ENCODE measurements around the gene TRABD2B.
"Not testable (repeated sequence)": the region's sequence is repeated elsewhere in the genome, so short reads cannot be mapped to it uniquely, and the experiment has no call there.

TRABD2B gene

DNA sequence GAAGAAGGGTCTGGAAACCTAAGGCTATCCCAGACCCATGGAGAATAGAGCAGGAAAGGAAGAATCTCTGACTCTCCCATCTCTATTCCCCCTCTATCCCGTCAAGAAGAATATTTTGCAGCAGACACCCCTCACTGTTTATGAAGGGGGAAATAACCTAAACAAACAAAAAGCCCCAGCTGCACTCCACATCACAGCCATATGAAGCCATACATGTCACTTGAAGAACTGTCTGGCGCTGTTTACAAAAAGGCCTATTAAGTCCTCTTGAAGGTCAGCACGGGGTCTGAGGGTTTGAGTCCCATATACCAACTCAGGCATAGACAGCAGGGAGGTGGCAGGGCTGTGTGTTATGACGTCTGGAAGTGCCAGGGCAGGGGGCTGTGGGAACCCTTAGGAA lies 31.4 kb downstream of the TRABD2B start:
- DNase-seq: no peak

DNA sequence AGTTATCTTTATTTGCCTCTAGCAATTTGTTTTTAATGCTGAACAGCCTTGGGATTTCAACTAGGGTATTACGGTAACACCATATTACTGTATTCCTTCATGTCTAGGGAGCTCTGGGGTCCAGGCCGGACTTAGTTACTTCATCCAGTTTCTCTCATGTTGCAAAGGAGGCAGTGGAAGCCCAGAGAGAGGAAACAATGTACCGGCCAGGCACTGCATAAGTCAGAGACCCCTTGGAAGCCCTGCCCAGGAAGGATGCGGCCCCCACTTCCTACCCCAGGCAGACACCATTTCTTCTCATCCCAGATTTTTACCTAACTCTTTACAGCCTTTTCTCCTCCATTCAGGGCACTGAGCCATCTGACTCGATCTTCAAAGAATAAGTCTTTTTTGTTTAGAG lies 32.5 kb downstream of the TRABD2B start:
- no peak for DNase-seq

DNA sequence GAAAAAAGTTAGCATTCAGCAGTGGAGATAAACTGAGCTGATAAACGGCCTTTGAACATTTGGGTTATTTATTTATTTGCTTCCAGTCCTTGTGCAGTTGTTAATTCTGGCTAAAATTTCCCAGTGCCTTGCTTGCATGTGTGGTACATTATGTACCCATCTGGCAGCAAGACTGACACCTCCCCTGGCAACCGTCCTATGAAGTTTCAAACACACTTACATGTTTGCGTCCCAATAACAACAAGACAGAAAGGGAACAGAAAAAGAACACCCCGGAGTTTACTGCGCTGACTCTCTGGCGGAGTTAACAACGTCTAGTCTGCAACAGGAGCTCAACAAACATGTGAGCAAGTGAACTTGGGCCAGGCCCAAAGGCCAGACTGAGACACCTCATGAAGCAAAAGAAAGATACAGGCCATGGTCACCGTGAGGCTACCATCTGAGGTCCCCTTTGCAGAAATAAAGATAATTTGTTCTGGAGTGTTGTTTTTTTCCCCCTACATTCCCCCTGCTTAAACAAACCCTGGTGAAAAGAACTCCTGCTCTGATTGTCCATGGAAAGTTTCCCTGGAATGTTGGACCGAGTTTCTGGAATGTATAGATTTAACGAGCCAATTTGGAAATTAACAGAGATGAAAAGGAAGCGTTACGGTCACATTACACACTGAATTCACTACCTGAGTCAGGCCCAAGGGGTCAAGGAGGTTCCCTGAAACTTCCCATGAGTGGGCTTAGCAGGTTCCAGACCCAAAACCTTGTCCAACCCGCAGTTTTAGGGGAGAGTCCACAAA lies 33.4 kb downstream of the TRABD2B start:
- no peak for DNase-seq

DNA sequence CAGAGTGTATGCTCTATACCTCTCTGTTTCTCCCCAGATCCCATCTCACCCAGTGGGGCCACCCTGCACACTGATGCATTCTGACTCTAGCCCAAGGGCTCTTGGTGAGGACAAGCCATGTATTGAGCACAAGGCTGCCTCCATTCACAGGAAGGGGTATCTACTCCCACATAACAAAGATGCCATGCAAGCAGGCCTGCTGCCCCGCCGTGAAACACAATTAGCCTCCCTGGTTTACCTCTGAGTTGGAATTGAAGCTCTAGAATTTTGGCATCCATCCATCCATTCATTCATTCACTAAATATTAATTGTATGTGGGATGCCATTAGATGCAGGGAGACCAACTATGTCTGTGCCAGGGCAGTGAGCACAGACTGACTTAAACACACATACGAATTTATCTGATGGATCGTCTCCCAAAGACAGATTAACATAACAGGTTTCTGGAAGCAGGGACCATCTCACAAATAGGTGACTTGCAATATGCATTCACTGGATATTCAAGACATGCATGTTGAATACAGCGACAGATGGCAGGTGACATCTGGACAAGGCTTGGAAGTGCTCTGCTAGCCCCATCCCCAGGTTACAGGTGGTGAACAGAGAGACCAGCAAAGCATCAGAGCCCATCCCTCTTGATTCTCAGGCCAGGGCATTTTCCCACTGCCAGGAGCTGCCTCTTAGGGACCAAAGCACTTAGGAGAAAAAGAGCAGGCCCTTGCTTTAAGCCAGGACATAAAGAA lies 34.3 kb downstream of the TRABD2B start:
- no peak for DNase-seq

DNA sequence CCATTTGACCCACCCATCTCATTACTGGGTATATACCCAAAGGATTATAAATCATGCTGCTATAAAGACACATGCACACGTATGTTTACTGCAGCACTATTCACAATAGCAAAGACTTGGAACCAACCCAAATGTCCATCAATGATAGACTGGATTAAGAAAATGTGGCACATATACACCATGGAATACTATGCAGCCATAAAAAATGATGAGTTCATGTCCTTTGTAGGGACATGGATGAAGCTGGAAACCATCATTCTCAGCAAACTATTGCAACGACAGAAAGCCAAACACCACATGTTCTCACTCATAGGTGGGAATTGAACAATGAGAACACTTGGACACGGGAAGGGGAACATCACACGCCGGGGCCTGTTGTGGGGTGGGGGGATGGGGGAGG lies 35.4 kb downstream of the TRABD2B start:
- not testable (repeated sequence) for DNase-seq

DNA sequence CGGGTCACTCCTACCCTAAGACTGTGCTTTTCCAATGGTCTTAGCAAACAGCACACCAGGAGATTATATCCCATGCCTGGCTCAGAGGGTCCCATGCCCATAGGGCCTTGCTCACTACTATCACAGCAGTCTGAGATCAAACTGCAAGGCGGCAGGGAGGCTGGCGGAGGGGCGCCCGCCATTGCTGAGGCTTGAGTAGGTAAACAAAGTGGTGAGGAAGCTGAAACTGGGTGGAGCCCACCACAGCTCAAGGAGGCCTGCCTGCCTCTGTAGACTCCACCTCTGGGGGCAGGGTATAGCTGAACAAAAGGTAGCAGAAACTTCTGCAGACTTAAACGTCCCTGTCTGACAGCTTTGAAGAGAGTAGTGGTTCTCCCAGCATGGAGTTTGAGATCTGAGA lies 40.7 kb downstream of the TRABD2B start:
- not testable (repeated sequence) for DNase-seq

DNA sequence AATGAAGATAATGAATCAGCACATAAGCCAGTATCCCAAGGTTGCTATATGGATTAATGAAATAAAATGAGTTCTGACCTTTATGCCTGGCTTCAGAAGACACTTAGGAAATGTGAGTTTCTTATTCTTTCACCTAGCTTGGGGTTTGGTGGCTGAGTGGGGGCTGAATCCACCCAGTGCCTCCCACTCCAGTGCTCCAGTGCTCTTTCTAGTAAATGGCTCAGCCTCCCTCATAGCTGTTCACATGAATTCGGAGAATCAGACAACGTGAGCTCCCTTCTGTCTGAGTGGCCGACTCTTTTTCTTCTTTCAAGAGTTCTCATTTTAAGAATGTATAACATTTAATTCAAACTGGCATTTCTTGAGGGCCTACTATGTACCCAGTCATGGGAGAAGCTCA lies 43.5 kb downstream of the TRABD2B start:
- no peak for DNase-seq

DNA sequence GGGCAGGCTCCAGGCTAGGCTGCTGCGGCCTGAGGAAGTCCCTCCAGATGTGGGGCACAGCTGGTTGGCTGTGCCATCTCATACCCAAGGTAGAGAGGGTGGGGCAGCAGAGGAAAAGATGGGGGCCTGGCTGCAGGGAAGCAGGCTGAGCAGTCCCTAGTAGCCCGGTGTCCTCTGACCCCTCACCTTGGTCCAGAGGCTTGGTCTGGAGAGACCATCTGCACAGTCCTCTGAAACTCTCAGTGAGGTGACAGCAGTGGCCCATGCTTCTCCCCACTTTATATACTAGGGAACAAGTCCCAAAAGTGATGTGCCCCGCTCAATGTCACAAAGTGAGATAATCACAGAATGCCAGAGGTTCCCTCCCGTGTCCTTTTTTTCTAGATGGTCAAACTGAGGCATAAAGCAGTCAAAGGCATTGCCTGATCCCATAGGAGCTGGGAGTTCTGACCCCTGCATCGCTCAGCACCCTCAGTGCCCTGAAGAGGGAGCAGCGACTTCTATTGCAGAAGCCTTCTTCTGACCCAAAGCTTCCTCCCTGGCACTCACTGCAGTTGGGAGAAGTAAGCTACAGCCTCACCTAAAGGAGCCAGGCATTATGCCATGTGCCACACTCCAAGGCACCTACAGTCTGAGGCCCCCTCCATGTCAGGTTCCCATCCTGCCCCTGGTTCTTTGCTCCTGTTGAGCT lies 45.5 kb downstream of the TRABD2B start:
- no peak for DNase-seq

DNA sequence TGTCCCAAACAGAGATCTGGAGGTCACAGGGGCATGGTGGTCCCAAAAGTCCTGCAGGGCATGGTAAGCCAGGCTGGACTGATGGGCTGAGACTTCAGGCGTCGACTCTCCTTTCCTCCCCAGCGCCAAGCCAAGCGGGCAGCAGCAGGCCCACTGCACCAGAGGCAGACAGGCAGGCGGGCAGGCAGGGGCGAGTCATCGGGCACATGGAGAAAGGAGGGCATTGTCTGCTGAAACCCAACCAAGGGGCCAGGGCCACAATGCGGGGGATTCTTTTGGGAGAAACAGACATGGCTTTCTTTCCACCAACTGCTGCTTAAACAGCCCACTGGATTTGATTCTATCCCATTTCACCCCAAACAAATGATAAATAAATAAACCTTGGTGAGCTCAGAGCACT lies 46.2 kb downstream of the TRABD2B start:
- no peak for DNase-seq

DNA sequence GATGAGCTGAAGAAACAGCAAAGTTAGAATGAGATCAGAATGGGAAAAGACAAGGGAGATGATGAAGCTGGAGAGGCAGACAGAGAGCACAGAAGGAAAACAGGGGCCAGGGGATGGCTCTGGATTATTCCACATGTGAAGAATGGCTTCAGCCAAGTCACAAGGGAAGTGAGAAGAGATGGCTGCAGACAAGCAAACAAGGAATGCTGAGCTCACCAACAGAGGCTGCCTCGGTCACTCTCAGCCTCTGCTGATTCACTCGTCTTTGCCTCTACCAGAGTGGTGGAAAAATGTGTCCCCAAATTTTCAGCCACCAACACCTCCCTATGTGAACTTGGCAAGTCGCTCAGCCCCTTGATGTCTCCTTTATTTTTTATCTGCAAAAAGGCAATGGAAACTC lies 46.7 kb downstream of the TRABD2B start:
- DNase-seq: no peak

DNA sequence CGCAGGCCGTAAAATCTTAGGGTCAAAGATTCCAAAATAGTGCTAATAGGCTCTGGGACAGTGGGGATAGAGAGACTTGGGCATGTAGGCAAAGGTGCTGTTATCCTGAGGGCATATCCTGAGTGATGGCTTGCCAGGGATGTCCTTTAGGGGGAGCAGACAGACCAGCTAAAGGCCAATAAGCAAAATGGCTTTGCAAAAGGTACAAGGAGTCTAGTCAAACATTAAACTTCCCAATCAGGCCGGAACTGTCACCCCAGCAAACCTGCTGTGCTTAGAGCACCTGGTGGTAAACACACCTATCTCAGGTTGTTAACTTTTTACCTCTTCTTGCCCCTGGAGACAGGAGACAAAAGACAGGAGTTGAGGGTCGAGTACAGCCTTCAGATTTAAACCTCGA lies 49.1 kb downstream of the TRABD2B start:
- no peak for DNase-seq

DNA sequence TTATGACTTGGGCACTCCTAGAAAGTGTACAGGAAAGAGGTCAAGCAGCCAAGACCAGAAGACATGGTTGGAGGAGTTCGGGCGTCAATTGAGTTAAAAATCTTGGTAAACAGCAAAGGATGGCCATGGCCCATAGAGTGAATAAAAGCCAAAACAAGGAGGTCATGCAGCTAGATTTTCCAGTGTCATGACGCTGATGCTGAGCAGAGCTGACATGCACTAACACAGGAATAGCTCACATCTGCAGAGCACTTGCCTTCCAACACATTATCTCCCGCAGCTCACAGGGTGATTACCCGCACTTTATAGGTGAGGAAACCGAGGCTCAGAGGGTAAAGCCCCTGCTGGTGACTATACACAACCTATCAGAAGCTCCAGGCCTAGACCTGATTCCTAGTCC lies 49.7 kb downstream of the TRABD2B start:
- DNase-seq: no peak

DNA sequence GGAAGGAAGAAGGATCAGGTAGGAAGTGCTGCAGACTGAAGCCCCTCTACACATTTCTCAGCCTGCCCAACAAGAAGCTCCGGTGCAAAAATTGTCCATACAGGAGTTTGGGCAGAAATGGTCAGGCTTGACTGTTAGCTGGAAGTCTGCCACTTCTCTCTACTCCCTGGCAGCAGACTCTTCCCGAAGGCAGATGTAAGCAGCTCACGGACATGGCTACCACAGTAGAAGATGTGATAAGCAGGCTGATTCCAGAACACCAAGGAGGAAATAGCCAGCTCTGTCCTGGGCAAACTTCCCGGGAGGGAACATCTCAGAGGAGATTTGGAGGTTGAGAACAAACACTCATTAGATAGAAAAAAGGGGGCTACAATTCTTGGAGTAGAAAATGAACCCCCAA lies 52.6 kb downstream of the TRABD2B start:
- DNase-seq: no peak

DNA sequence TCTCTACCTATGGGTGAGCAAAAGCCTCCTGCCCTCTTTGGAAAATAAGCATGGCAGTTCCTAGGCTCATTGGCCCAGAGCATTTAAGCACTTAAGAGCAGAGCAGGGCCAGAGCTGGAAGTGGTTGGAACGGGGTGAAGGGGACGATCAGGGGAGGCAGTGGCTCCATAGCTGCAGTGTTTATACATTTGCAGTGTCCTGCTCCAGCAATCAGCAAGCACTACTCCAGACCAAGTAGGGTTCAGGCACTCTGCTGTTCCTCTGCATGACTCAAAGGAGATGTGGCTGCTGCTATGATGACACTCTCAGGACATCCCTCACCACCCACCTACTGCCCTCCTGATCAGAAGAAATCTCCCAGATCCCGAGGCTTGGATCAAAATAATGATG lies 55.0 kb downstream of the TRABD2B start:
- DNase-seq: no peak

DNA sequence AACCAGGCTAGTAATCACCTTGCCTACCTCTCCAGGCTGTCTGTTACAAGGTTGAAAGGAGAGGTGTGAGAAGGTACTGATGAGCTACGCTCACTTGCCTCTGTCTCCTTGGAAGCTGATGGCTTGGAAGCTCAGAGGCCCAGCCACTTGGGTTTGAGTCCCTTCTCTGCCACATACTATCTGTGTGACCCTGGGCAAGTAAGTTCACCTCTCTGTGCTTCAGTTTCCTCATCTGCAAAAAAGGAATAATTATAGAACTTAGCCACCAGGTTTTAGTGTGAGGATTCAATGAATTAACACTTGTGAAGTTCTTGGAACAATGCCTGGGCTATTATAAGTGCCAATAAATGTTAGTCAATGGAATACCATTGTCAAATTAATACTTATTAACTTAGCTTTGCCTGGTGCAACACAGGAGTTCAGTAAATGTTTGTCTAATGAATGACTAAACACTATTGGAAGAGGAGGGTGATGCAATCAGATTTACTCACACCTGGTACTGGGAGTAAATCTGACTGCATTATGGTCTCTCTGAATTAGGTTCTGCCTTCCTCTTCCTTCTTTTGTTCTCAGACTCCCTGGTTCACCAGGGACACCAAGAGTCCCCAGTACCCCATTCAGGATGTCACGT lies 55.5 kb downstream of the TRABD2B start:
- DNase-seq: no peak

DNA sequence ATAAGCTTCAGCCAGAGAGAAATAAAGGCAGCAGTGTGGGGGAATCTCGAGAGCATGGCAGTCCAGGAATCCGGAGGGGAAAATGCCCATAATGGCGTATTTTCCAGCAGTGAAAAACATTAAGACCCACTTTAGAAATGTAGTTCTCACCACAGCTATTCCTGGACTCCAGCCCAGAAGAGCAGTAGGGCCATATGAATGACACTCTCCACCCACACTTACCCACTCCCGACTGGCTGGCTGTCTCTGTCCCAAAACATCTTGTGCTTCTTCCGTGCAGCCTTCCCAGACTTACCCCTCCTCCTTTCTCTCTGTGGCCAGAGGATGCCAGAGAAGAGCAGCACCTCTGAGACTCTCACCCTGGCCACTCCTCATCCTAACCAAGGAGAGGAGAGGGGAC lies 56.4 kb downstream of the TRABD2B start:
- no peak for DNase-seq

DNA sequence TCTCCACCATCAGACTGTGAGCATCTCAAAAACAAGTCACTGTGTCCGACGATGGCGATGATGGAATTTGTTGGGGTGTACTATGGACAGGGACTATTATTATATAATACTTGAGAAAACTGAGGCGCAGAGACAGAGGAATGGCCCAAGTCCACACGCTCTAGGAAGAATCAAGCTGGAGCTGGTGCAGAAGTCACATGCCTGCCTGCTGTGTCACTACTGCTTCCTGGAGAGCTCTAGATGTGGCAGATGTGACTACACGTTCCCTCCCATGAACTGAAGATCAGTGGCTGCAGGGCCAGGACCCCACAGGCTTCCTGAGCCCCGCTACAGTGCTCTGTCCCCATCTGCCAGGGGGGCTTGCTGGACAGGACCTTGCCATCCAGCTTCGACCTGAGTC lies 56.9 kb downstream of the TRABD2B start:
- DNase-seq: no peak

DNA sequence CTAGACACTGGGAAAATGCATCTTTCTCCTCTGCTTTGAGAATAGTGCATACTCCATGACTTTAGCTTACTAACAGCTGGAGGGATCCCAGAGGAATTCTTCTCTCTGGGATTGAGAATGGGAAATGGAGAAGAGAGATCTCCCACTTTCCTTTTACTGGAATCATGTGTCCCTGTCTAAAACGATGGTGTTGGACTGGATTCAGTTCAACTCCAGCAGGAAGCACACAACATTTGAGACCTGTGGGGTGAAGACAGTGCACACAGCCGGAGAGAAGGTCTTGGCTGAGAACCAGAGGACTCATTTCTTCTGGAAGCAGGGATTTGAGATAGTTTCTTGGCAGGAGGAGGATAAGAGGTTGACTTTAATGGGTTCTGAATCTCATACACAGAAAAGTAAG lies 58.7 kb downstream of the TRABD2B start:
- DNase-seq: no peak

DNA sequence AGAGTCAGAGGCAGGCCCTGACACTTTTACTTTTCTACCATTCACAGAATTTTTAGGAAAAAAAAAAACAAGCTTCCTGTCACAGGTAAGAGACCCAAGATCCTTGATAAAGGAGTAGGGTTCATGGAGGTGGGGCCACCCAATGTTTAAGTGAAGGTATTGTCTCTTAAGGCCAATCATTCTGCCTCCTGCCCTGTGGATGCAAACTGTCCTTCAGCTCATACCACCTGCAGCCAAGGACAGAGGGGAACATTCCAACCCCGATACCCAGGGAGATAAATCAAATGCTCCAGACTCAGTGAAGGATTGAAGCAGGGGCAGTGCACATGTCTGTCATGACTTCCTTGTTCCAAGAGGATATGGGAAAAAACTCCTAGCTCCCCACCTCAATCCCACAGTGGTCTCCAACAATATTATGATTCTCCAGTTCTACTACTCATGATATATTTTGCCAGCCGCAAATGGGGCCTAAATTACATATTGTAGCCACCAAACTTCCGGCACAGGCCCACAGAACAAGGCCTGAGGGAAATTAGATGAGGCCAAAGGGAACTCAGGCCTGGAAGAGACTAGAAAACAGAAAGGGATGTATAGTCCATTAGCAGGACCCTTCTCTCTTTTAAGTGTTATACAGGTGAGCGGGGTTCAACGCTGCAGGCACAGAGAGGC lies 59.5 kb downstream of the TRABD2B start:
- no peak for DNase-seq

DNA sequence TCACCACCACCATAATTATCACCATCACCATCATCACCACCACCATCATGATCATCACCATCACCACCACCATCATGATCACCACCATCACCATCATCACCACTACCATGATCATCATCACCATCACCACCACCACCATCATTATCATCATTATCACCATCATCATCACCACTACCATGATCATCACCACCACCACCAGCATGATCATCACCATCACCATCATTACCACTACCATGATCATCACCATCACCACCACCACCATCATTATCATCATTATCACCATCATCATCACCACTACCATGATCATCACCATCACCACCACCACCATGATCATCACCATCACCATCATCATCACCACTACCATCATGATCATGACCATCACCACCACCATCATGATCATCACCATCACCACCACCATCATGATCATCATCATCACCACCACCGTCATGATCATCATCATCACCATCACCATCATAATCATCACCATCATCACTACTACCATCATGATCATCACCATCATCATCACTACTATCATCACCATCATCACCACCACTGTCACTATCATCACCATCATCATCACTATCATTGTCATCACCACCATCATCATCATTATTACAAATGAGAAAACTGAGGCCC lies 60.2 kb downstream of the TRABD2B start:
- no peak for DNase-seq

DNA sequence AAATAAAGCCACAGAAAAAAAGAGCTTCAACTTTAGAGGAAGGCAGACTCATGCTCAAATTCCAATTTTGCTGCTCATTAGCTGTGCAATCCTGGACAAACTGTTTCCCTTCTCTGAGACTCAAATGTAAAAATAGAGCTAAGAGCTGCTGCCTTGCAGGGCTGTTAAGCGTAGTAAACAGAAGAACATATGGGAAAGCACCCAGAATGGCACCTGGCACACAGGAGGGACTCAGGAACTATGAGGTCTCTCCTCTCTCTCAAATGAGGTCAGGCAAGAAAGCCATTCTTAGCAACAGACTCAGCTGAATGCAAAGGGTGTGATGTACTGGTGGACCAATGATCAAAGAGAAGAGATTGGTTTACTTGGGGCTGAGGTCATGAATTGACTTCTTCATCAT lies 61.3 kb downstream of the TRABD2B start:
- no peak for DNase-seq

DNA sequence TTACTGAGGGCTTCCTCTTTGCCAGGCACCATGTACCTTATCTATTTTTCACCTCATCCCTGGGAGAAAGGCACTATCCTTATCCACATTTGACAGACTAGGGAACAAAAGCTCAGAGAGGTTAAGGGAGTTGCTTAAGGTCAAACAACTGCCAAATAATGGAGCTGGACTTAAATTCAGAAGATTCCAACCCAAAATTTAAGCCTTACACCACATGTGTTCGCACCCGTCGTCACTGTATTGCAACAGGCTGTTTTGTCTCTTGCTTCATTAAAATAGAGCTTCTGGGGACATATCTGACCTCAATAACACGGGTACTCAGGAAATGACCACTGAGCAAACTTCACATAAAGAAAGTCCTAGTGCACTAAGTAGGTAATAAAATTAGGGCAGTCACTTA lies 62.0 kb downstream of the TRABD2B start:
- DNase-seq: no peak
